HG02759 (cell line): ENCODE results near the gene DUOX2.
A peak's percentile ranks its signal among the peaks of the same experiment; 100 is the strongest.
"Not testable (repeated sequence)": the region's sequence is repeated elsewhere in the genome, so short reads cannot be mapped to it uniquely, and the experiment has no call there.

Experiments used
- ATAC-seq: cut with Tn5 transposase; IDR thresholded peaks from one replicate; pipeline ENCODE4 v1.9.1; 2021; ENCODE audit warnings: mild to moderate bottlenecking, moderate library complexity; ENCODE audit not compliant: unreplicated experiment

The DUOX2 gene

GRCh38 chr15:45077391-45077790, 36.6 kb downstream of the DUOX2 start:
- ATAC-seq = not testable (repeated sequence)

GRCh38 chr15:45075440-45076320, 38.3 kb downstream of the DUOX2 start:
- not testable (repeated sequence) for ATAC-seq

GRCh38 chr15:45073602-45074001, 40.4 kb downstream of the DUOX2 start:
- ATAC-seq = not testable (repeated sequence)

GRCh38 chr15:45069942-45070360, 44.0 kb downstream of the DUOX2 start:
- ATAC-seq = not testable (repeated sequence)

GRCh38 chr15:45064386-45064785, 49.6 kb downstream of the DUOX2 start:
- no peak for ATAC-seq

- not testable (repeated sequence) for ATAC-seq
Measured at GRCh38 chr15:45062301-45062700, 51.7 kb downstream of the DUOX2 start.

- not testable (repeated sequence) for ATAC-seq
Measured at GRCh38 chr15:45058690-45059675, 55.0 kb downstream of the DUOX2 start.

- ATAC-seq = not testable (repeated sequence)
Measured at GRCh38 chr15:45052676-45053075, 61.3 kb downstream of the DUOX2 start.

GRCh38 chr15:45050587-45050986, 63.4 kb downstream of the DUOX2 start:
- ATAC-seq = no peak

- ATAC-seq = peak; percentile 52
Measured at GRCh38 chr15:45048794-45049631, 65.0 kb downstream of the DUOX2 start.

GRCh38 chr15:45048449-45048793, 65.6 kb downstream of the DUOX2 start:
- peak; percentile 5 for ATAC-seq

GRCh38 chr15:45044270-45044669, 69.7 kb downstream of the DUOX2 start:
- not testable (repeated sequence) for ATAC-seq

- ATAC-seq = not testable (repeated sequence)
Measured at GRCh38 chr15:45042859-45043258, 71.1 kb downstream of the DUOX2 start.
